Neural crest cell (in vitro differentiated cells): ENCODE data around the gene DMWD. TPM values are rescaled to one million over a fixed set of nuclear protein-coding genes. Genes with fewer than 3 reads are reported as not detected.

Source experiments
- DNase-seq: peaks from one replicate; pipeline ENCODE4 v3.0.0; 2021; ENCODE audit warnings: low read depth, mixed read lengths, low spot score
- H3K27ac Mint-ChIP-seq: one replicate; pipeline ENCODE4 v1.8.0; 2021; ENCODE audit warnings: mild to moderate bottlenecking, mixed read lengths; ENCODE audit not compliant: unreplicated experiment
- H3K27me3 Mint-ChIP-seq: 2 replicates; pipeline ENCODE4 v1.8.0; 2021; ENCODE audit warnings: low read depth, mild to moderate bottlenecking, mixed read lengths
- H3K36me3 Mint-ChIP-seq: 2 replicates; pipeline ENCODE4 v1.8.0; 2021; ENCODE audit warnings: low read depth, mild to moderate bottlenecking, mixed read lengths
- H3K4me1 Mint-ChIP-seq: 2 replicates; pipeline ENCODE4 v1.8.0; 2021; ENCODE audit warnings: mixed read lengths
- H3K4me3 Mint-ChIP-seq: one replicate; pipeline ENCODE4 v1.8.0; 2021; ENCODE audit warnings: mild to moderate bottlenecking, mixed read lengths
- H3K9me3 Mint-ChIP-seq: 2 replicates; pipeline ENCODE4 v1.8.0; 2021; ENCODE audit warnings: mixed read lengths
- total RNA-seq: library from RNA; stranded (reverse); gene quantifications from 2 replicates; pipeline ENCODE4 v1.2.1, GENCODE V29; 2021
- TF ChIP-seq, protein P1 (sequence below): fragments of 200-600 bp; sonication (generic); conservative IDR thresholded peaks from 2 replicates; pipeline ENCODE4 v1.5.0; 2021; ENCODE audit warnings: antibody characterized with exemption, mild to moderate bottlenecking

DMWD gene
- total RNA-seq, 1 donor from 2014 or later = 110 TPM

DNA sequence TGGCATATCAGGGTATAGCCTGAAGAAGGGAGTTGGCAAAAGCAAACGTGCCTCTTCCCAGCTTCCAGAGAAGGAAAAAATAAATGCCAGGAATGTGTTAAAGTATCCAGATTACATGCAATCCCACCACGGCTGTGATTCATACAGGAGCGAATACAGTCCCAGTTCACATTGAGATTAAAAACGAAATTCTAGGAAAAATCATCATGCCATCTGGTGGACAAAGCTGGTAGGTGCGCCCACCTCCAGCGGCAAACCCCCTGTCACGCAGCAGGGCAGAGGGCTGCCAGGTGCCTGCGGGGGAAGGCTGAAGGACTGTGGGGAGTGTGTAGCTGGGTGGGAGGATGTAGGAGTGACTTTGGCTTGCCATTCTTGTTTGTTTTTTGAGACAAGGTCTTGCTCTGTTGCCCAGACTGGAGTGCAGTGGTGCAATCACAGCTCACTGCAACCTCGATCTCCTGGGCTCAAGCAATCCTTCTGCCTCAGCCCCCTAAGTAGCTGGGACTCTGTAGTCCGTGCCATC is 6.4 kb upstream of the DMWD start:
- H3K4me3 Mint-ChIP-seq = peak overlapping the region; percentile 63
- no peak overlapping the region for H3K27ac Mint-ChIP-seq
- TF ChIP-seq, protein P1, sequence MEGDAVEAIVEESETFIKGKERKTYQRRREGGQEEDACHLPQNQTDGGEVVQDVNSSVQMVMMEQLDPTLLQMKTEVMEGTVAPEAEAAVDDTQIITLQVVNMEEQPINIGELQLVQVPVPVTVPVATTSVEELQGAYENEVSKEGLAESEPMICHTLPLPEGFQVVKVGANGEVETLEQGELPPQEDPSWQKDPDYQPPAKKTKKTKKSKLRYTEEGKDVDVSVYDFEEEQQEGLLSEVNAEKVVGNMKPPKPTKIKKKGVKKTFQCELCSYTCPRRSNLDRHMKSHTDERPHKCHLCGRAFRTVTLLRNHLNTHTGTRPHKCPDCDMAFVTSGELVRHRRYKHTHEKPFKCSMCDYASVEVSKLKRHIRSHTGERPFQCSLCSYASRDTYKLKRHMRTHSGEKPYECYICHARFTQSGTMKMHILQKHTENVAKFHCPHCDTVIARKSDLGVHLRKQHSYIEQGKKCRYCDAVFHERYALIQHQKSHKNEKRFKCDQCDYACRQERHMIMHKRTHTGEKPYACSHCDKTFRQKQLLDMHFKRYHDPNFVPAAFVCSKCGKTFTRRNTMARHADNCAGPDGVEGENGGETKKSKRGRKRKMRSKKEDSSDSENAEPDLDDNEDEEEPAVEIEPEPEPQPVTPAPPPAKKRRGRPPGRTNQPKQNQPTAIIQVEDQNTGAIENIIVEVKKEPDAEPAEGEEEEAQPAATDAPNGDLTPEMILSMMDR = peak; percentile 84
- peak; percentile 71 for DNase-seq
- H3K36me3 Mint-ChIP-seq = no peaks in the 10 kb centered on the region
- peaks cover 11% of the 10 kb centered on the region for H3K4me1 Mint-ChIP-seq
- H3K27me3 Mint-ChIP-seq = no peaks in the 10 kb centered on the region
- no peaks in the 10 kb centered on the region for H3K9me3 Mint-ChIP-seq

DNA sequence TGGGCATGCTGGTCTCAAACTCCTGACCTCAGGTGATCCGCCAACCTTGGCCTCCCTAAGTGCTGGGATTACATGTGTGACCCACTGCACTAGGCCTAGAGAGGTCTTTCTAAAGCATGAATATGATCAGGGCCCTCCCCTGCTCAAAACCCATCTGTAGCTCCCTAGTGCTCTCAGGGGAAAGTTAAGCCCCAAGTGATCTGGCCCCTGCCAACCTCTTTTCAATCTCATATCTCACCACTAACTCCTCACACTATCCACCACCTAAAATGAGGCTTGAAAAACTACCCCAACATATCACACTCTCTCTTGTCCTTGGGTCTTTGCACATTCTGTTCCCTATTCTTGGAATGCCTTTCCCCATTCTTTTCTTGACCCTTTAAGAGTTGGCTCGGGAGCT is 2.0 kb upstream of the DMWD start:
- Mint-ChIP-seq H3K4me1 (peaks cover 39% of the 10 kb centered on the region), H3K27ac (peak overlapping the region; percentile 3), H3K36me3 (peaks cover 3% of the 10 kb centered on the region), H3K27me3 (no peaks in the 10 kb centered on the region), H3K4me3 (peak overlapping the region; percentile 9), H3K9me3 (no peaks in the 10 kb centered on the region)
- no peak for DNase-seq
- TF ChIP-seq, protein P1 = no peak

DNA sequence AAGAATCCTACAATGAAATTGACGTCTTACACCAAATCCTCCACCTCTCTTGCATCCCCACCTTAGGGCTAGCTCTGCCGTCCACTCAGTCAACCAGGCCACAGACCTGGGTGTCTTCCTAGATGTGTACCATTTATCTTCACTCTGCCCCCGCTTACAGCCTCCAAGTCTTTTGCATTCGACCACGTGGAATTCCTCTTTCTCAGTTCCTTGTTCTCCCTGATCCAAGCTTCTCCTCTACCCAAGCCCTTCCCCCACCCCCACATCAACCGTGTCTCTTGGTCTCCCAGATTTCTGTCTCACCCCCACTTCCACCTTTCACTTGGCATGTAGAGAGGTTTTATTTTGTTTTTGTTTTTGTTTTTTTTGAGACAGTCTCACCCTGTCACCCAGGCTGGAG is 1.2 kb upstream of the DMWD start:
- H3K4me3 Mint-ChIP-seq = peak overlapping the region; percentile 95
- TF ChIP-seq, protein P1 = no peak
- no peak for DNase-seq
- peaks cover 8% of the 10 kb centered on the region for H3K36me3 Mint-ChIP-seq
- peaks cover 35% of the 10 kb centered on the region for H3K4me1 Mint-ChIP-seq
- H3K27ac Mint-ChIP-seq = no peak overlapping the region
- no peaks in the 10 kb centered on the region for H3K27me3 Mint-ChIP-seq
- no peaks in the 10 kb centered on the region for H3K9me3 Mint-ChIP-seq

DNA sequence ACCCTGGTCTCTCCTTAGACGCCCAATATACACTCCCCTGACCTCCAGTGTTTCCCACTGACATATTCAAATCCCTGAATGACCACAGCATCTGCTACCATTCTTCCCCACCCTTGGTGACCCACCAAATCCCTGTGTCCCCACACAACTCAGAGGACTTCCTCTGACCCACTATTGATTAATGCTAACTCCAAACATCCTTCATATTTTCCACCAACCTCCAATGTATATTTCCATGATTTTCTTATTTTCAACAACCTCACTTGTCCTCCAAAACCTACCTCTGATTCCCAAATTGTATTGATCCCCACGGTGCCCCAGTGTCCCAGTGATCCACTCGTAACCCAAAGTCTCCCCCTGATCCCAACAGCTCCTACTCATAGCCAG is 526 bp upstream of the DMWD start:
- Mint-ChIP-seq H3K27ac (peak overlapping the region; percentile 97), H3K4me3 (peak overlapping the region; percentile 95), H3K36me3 (peaks cover 12% of the 10 kb centered on the region), H3K4me1 (peaks cover 34% of the 10 kb centered on the region), H3K9me3 (no peaks in the 10 kb centered on the region), H3K27me3 (no peaks in the 10 kb centered on the region)
- no peak for DNase-seq
- TF ChIP-seq, protein P1 = no peak

DNA sequence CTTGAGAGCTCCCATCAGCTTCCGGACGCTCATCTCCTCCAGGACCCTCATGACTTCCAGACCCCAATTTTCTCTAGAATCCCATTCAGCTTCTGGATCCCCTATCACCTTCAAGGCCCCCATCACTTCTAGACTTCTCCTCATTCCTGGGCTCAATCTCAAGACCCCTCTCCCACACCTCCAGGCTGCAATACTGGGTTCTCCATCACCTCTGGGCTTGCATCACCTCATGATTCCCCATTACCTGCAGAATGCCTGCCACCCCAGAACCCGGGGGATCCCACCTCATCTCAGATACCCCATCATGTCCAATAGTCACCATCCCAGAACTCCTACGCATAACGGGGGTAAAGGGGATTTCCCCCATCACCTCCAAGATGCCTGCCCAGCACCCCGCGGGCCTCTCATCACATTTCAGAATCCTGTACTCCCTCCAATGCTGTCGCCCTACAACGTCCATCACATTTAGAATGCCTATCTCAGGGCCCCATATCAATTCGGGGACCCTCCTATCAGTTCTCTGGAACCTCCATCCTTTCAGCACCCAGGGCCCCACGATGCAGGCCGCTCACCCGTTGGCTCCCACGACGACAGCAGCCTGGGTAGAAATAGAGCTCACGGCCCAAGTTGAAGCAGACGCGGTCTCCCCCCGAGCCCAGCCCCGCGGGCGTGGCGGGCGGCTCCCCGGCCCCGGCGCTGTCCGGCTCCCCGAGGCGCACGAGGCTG is 738 bp downstream of the DMWD start:
- Mint-ChIP-seq H3K4me3 (peak overlapping the region; percentile 97), H3K9me3 (no peaks in the 10 kb centered on the region), H3K27me3 (no peaks in the 10 kb centered on the region), H3K36me3 (peaks cover 15% of the 10 kb centered on the region), H3K27ac (peak overlapping the region; percentile 97), H3K4me1 (peaks cover 34% of the 10 kb centered on the region)
- TF ChIP-seq, protein P1 = no peak
- no peak for DNase-seq
